22Rv1 (cell line): ENCODE results near the gene BAZ2B.

ENCODE experiments used
- CTCF ChIP-seq: fragments of 450-650 bp; IDR thresholded peaks from 2 replicates; pipeline ENCODE4 v1.5.1; 2017; ENCODE audit warnings: mild to moderate bottlenecking
- ZFX ChIP-seq: fragments of 450-650 bp; IDR thresholded peaks from 2 replicates; pipeline ENCODE4 v1.6.1; 2017; ENCODE audit warnings: antibody characterized with exemption, borderline replicate concordance

GRCh38 chr2:159459279-159459678 lies 157.1 kb downstream of the BAZ2B start:
- no peak for TF ChIP-seq CTCF
- TF ChIP-seq ZFX, result no peak
